ENCODE data around the gene STYXL1.

STYXL1 gene

DNA sequence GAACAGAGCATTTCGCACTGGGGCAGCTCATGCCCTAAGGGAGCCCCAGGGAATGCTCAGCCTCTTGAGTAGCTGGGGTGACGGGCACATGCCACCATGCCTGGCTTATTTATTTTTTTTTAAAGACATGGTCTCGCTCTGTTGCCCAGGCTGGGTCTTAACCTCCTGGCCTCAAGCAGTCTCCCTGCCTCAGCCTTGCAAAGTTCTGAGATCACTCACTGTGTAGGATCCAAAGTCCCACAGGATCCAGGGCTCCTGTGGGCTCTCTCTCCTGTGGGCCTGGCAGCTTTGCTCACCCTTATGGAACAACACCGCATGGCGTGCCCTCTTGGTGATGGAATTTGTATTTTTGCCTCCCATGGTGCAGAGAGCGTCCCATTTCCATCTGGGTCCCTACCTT is 87.4 kb downstream of the STYXL1 start:
- DNase-seq (ENCODE audit: low read depth in 2 of 2, low spot score in 1 of 2), result no peak

GRCh38 chr7:75958802-75959543 is 88.8 kb downstream of the STYXL1 start:
- no peak for DNase-seq (ENCODE audit: low read depth in 2 of 2, low spot score in 1 of 2)

DNA sequence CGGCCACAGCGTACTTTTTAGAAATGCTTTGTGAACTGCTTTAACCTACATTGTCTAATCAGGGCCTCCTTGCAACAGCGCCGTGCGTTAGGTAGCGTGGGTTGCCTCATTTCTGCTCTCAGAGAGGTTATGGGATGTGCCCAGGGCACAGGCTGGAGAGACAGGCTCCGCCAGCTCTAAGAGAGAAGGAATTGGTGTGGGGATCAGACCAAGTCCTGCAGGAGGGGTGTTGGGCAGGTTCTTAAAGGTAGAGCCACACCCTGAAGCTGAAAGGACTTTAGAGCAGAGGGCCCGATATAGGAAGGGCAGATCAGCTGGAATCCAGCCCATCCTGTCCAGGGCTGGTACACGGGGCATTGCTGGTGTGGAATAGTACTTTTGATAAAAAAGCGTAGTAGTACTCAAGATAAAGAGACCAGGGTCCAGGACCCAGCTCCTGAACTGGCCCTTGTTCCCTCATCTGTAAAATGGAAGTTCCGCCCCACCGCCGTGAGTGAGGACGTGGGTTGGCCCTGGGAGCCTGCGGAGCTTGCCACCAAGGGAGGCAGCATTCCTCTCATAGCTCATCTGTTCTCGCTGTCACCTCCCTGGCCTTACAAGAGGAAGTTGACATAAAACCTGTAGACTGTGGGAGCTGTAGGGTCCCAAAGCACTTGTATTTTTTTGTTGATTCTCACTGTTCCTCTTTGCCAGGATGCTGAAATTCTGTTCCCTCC is 90.6 kb downstream of the STYXL1 start:
- DNase-seq (ENCODE audit: low read depth in 2 of 2, low spot score in 1 of 2), result no peak

DNA sequence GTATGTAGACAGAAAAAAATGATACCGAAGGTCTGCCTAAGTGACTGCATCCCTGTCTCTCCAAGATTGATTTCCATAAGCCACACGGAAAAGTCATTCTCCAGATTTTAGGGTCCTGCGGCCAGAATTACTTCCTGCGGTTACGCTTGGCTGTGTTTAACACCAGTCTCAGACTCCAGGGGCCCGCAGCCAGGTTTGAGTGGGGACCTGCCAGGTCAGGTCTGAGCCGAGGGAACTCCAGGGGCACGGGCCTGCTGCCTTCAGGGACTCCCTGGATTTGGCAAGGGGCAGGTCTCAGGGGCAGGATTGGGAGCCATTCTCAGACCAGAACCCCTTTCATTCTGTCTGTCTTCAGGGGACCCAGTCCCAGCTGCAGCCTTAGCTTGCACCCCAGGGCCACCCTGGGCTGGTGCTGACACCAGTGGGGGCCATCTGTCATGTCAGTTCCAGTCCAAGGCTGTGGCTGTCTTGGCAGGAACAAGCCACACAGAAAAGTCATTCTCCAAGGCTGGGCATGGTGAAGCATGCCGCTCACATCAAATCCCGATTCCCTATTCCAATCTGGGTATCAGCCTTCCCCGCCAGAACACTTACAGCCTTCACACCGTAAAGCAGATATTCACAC is 92.4 kb downstream of the STYXL1 start:
- no peak for DNase-seq (ENCODE audit: low read depth in 2 of 2, low spot score in 1 of 2)

DNA sequence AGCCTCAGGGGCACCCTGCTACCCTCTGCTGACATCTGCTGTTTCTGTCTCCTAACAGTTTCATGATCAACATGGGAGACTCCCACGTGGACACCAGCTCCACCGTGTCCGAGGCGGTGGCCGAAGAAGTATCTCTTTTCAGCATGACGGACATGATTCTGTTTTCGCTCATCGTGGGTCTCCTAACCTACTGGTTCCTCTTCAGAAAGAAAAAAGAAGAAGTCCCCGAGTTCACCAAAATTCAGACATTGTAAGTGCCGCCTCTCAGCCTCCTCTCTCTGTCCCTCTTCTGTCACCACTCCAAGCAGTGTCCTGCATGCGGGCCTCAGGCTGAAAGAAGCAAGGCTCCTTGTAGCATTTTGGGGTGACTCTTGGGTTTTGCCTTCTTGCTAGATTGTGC is 93.9 kb downstream of the STYXL1 start:
- no peak for DNase-seq (ENCODE audit: low read depth in 2 of 2, low spot score in 1 of 2)

- DNase-seq (ENCODE audit: low read depth in 2 of 2, low spot score in 1 of 2), result no peak
Measured at GRCh38 chr7:75953431-75953830, 94.4 kb downstream of the STYXL1 start.

DNA sequence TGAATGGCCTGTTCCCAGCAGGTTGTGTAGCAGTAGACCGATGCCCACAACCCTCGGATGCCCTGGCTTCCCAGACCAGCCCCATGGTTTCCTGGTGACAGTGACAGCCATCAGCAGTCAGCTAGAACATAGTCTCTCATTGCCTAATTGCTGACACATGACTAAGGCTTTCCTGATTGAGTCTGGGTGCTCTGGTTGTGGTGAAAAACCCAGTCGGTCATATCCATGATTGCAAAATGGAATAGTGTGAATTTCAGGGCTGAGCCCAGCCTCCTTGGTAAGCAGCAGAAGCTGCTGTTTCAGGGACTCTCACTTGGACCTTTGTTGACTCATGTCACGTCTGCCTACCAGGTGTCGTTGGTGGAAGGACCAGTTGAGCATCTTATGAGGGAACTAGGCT is 96.3 kb downstream of the STYXL1 start:
- no peak for DNase-seq (ENCODE audit: low read depth in 2 of 2, low spot score in 1 of 2)

DNA sequence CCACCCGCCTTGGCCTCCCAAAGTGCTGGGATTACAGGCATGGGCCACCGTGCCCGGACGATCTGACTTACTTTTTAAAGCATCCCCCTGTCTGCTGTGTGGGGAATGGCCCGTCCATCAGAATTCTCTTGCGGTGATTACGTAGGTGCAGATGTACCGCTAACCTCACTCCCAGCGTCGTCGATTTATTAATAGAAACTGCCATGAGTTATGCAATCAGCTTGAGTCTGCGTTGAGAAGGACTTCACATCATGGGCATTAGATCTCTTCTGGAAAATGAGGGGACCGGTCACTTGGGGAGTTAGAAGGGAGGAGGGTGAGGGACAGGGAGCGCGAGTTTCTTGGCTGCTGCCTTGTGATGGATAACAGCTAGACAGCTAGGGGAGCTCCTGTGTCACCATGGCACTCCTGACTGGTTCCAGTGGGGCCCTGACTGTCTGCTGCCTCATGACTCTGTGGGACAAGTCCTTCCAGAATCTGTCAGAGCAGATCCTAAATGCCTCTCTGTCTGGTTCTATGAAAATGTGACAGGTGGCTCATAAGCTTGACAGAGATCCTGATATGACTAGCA is 97.6 kb downstream of the STYXL1 start:
- no peak for DNase-seq (ENCODE audit: low read depth in 2 of 2, low spot score in 1 of 2)

- no peak for DNase-seq (ENCODE audit: low read depth in 2 of 2, low spot score in 1 of 2)
Measured at GRCh38 chr7:75948179-75948578, 99.6 kb downstream of the STYXL1 start.

All from stimulated activated CD8-positive, alpha-beta memory T cell treated with anti-CD3 and anti-CD28 coated beads, Interleukin-4, amount 100 ng/mL, for 1 hour (primary cell).